HL-60 (cell line): ENCODE measurements around the gene MAP3K5.
A peak's percentile ranks its signal among the peaks of the same experiment; 100 is the strongest.
"Not testable (repeated sequence)": the region's sequence is repeated elsewhere in the genome, so short reads cannot be mapped to it uniquely, and the experiment has no call there.

ENCODE experiments used
- DNase-seq, 2 experiments: peaks; one replicate each; pipeline ENCODE4 v3.0.0-alpha.2; 2010 to 2020; ENCODE audit warnings: low read depth in 1 of 2, low spot score in 1 of 2
- H3K27ac ChIP-seq: fragments of 250-450 bp; sonication (Bioruptor Pico); replicated peaks from 2 replicates; pipeline ENCODE4 v1.5.1; 2020; ENCODE audit warnings: mild to moderate bottlenecking, moderate library complexity
- H3K27me3 ChIP-seq: fragments of 250-450 bp; sonication (Bioruptor Pico); 2 replicates; pipeline ENCODE4 v1.5.1; 2021; ENCODE audit warnings: mild to moderate bottlenecking, moderate library complexity; ENCODE audit not compliant: insufficient read depth, poor library complexity, severe bottlenecking
- H3K4me3 ChIP-seq: replicated peaks from 2 replicates; pipeline ENCODE4 v1.5.1; 2011; ENCODE audit warnings: mild to moderate bottlenecking, control low read depth, low read length; ENCODE audit not compliant: insufficient read depth
- GABPA ChIP-seq: IDR thresholded peaks from 2 replicates; pipeline ENCODE4 v1.6.1; 2012; ENCODE audit warnings: low read depth
- POLR2AphosphoS5 ChIP-seq: IDR thresholded peaks from 2 replicates; pipeline ENCODE4 v1.6.1; 2012; ENCODE audit warnings: low read depth
- REST ChIP-seq: IDR thresholded peaks from 2 replicates; pipeline ENCODE4 v1.6.1; 2012; ENCODE audit warnings: low read depth; ENCODE audit not compliant: insufficient replicate concordance
- SPI1 ChIP-seq: IDR thresholded peaks from 2 replicates; pipeline ENCODE4 v1.6.1; 2012; ENCODE audit warnings: low read depth, mild to moderate bottlenecking, borderline replicate concordance
- TF ChIP-seq, protein P1 (sequence below): IDR thresholded peaks from one replicate; pipeline ENCODE4 v1.5.1; 2011; ENCODE audit warnings: low read length, control low read depth, inconsistent platforms; ENCODE audit not compliant: insufficient read depth

The MAP3K5 gene

DNA sequence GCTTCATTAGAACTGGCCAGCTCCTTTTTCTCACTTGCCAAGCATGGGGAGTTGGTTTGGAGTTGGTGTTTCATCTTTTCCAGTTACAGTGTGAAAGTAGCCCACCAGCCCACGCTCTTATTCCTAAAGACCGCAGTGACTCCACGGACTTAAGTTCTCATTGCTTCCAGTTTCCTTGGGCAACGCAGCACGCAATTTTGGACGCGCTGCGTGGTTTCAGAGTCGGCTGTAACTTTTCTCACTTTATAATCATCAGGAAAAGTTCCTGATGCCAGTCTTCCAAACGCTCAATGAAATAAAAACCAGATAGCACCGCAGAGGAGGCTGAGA lies 29.7 kb upstream of the MAP3K5 start:
- DNase-seq = peak in 1 of 2 experiments; percentile 44
- peak overlapping the region; percentile 72 for H3K27ac ChIP-seq
- H3K4me3 ChIP-seq = peak overlapping the region; percentile 59
- H3K27me3 ChIP-seq = no peaks in the 10 kb centered on the region
- no peak for TF ChIP-seq GABPA
- no peak for TF ChIP-seq SPI1
- TF ChIP-seq POLR2AphosphoS5 = no peak
- no peak for TF ChIP-seq REST
- TF ChIP-seq, protein P1, sequence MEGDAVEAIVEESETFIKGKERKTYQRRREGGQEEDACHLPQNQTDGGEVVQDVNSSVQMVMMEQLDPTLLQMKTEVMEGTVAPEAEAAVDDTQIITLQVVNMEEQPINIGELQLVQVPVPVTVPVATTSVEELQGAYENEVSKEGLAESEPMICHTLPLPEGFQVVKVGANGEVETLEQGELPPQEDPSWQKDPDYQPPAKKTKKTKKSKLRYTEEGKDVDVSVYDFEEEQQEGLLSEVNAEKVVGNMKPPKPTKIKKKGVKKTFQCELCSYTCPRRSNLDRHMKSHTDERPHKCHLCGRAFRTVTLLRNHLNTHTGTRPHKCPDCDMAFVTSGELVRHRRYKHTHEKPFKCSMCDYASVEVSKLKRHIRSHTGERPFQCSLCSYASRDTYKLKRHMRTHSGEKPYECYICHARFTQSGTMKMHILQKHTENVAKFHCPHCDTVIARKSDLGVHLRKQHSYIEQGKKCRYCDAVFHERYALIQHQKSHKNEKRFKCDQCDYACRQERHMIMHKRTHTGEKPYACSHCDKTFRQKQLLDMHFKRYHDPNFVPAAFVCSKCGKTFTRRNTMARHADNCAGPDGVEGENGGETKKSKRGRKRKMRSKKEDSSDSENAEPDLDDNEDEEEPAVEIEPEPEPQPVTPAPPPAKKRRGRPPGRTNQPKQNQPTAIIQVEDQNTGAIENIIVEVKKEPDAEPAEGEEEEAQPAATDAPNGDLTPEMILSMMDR = no peak

- H3K27me3 ChIP-seq = no peaks in the 10 kb centered on the region
- no peak for DNase-seq
- no peak overlapping the region for H3K27ac ChIP-seq
- TF ChIP-seq GABPA (no peak), POLR2AphosphoS5 (no peak), REST (no peak), SPI1 (no peak)
- TF ChIP-seq, protein P1 = no peak
- no peak overlapping the region for H3K4me3 ChIP-seq
These were observed 28.3 kb upstream of the MAP3K5 start for GRCh38 chr6:136820561-136820960.

DNA sequence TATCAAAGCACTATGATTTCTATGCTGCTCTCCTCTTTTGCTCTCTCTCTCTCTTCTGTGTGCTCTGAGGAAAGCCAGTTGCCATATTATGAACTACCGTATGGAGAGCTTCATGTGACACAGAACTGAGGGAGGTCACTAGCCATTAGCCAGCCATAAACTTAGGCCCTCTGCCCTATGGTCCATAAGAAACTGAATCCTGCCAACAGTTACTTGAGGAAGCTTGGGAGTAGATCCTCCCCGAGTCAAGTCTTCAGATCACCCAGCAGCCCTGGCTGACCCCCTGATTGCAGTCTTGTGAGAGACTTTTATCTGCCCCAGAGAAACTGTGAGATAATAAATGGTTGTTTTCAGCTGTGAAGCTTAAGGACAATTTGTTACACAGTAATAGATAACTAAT lies 24.4 kb upstream of the MAP3K5 start:
- no peak overlapping the region for H3K4me3 ChIP-seq
- H3K27ac ChIP-seq = no peak overlapping the region
- TF ChIP-seq SPI1 (no peak), REST (no peak), GABPA (no peak), POLR2AphosphoS5 (no peak)
- TF ChIP-seq, protein P1 = no peak
- no peaks in the 10 kb centered on the region for H3K27me3 ChIP-seq
- no peak for DNase-seq

DNA sequence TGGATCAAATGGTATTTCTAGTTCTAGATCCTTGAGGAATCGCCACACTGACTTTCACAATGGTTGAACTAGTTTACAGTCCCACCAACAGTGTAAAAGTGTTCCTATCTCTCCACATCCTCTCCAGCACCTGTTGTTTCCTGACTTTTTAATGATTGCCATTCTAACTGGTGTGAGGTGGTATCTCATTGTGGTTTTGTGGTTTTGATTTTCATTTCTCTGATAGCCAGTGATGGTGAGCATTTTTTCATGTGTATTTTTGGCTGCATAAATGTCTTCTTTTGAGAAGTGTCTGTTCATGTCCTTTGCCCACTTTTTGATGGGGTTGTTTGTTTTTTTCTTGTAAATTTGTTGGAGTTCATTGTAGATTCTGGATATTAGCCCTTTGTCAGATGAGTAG lies 23.3 kb upstream of the MAP3K5 start:
- DNase-seq, H3K27me3 ChIP-seq, H3K27ac ChIP-seq, H3K4me3 ChIP-seq: not testable (repeated sequence)
